Nephron progenitor cell (in vitro differentiated cells): ENCODE results near the gene TXNIP.
A peak's percentile ranks its signal among the peaks of the same experiment; 100 is the strongest.

ENCODE experiments used
- DNase-seq: peaks from one replicate; pipeline ENCODE4 v3.0.0; 2021
- H3K27ac Mint-ChIP-seq: 2 replicates; pipeline ENCODE4 v1.8.0; 2021; ENCODE audit warnings: mild to moderate bottlenecking, moderate library complexity, mixed read lengths
- H3K27me3 Mint-ChIP-seq: 2 replicates; pipeline ENCODE4 v1.8.0; 2021; ENCODE audit warnings: mild to moderate bottlenecking, low read depth, mixed read lengths; ENCODE audit not compliant: poor library complexity
- H3K36me3 Mint-ChIP-seq: 2 replicates; pipeline ENCODE4 v1.8.0; 2021; ENCODE audit warnings: low read depth, mixed read lengths
- H3K4me1 Mint-ChIP-seq: 2 replicates; pipeline ENCODE4 v1.8.0; 2021; ENCODE audit warnings: mixed read lengths
- H3K4me3 Mint-ChIP-seq: 2 replicates; pipeline ENCODE4 v1.8.0; 2021; ENCODE audit warnings: mild to moderate bottlenecking, moderate library complexity, mixed read lengths
- H3K9me3 Mint-ChIP-seq: 2 replicates; pipeline ENCODE4 v1.8.0; 2021; ENCODE audit warnings: mild to moderate bottlenecking, moderate library complexity, mixed read lengths
- TF ChIP-seq, protein P1 (sequence below): fragments of 200-600 bp; sonication (generic); IDR thresholded peaks from 2 replicates; pipeline ENCODE4 v1.5.0; 2021; ENCODE audit warnings: antibody characterized with exemption

TXNIP gene

GRCh38 chr1:145999321-146000024 is 3.1 kb upstream of the TXNIP start:
- Mint-ChIP-seq H3K4me3 (peak overlapping the region; percentile 71), H3K27ac (peak overlapping the region; percentile 85), H3K27me3 (peaks cover 3% of the 10 kb centered on the region), H3K4me1 (peaks cover 46% of the 10 kb centered on the region), H3K9me3 (peaks cover 5% of the 10 kb centered on the region), H3K36me3 (peaks cover 21% of the 10 kb centered on the region)
- TF ChIP-seq, protein P1, sequence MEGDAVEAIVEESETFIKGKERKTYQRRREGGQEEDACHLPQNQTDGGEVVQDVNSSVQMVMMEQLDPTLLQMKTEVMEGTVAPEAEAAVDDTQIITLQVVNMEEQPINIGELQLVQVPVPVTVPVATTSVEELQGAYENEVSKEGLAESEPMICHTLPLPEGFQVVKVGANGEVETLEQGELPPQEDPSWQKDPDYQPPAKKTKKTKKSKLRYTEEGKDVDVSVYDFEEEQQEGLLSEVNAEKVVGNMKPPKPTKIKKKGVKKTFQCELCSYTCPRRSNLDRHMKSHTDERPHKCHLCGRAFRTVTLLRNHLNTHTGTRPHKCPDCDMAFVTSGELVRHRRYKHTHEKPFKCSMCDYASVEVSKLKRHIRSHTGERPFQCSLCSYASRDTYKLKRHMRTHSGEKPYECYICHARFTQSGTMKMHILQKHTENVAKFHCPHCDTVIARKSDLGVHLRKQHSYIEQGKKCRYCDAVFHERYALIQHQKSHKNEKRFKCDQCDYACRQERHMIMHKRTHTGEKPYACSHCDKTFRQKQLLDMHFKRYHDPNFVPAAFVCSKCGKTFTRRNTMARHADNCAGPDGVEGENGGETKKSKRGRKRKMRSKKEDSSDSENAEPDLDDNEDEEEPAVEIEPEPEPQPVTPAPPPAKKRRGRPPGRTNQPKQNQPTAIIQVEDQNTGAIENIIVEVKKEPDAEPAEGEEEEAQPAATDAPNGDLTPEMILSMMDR = no peak
- DNase-seq = no peak

- Mint-ChIP-seq H3K4me1 (peaks cover 64% of the 10 kb centered on the region), H3K4me3 (peak overlapping the region; percentile 99), H3K27me3 (peaks cover 3% of the 10 kb centered on the region), H3K9me3 (peaks cover 5% of the 10 kb centered on the region), H3K27ac (peak overlapping the region; percentile 99), H3K36me3 (peaks cover 39% of the 10 kb centered on the region)
- TF ChIP-seq, protein P1 = no peak
- DNase-seq = no peak
These were observed 1.3 kb upstream of the TXNIP start for GRCh38 chr1:145997718-145998023.

- Mint-ChIP-seq H3K9me3 (peaks cover 5% of the 10 kb centered on the region), H3K4me1 (peaks cover 69% of the 10 kb centered on the region), H3K27me3 (peaks cover 3% of the 10 kb centered on the region), H3K27ac (peak overlapping the region; percentile 99), H3K36me3 (peaks cover 44% of the 10 kb centered on the region), H3K4me3 (peak overlapping the region; percentile 99)
- peak; percentile 20 for DNase-seq
- TF ChIP-seq, protein P1 = no peak
These were observed 788 bp upstream of the TXNIP start for GRCh38 chr1:145997016-145997717.

DNA sequence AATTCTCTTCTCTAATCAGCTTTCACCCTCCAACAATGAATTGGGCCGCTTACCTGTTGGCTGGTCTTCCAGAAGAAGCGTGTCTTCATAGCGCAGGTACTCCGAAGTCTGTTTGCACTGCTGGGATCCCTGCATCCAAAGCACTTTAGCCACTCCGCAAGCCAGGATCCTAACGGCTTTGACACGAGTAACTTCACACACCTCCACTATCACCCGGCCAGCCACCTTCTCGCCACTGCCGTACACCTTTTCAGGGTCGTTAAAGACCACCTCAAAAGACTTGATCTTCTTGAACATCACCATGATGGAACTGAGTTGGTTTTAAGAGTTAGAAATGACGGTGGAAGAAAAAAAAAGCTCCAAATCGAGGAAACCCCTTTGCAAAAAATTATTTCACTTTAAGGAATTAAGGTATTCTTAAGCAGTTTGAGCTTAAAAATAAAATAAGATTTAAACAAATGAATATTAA is 381 bp downstream of the TXNIP start:
- Mint-ChIP-seq H3K4me3 (peak overlapping the region; percentile 99), H3K36me3 (peaks cover 51% of the 10 kb centered on the region), H3K27me3 (peaks cover 3% of the 10 kb centered on the region), H3K27ac (peak overlapping the region; percentile 99), H3K9me3 (peaks cover 5% of the 10 kb centered on the region), H3K4me1 (peaks cover 77% of the 10 kb centered on the region)
- DNase-seq = peak; percentile 18
- TF ChIP-seq, protein P1 = no peak

- Mint-ChIP-seq H3K27me3 (peaks cover 3% of the 10 kb centered on the region), H3K9me3 (peaks cover 5% of the 10 kb centered on the region), H3K4me1 (peaks cover 77% of the 10 kb centered on the region), H3K27ac (peak overlapping the region; percentile 99), H3K36me3 (peaks cover 51% of the 10 kb centered on the region), H3K4me3 (peak overlapping the region; percentile 99)
- TF ChIP-seq, protein P1 = no peak
- no peak for DNase-seq
These were observed 1.1 kb downstream of the TXNIP start for GRCh38 chr1:145995148-145995881.
